ENCODE data around the gene CRTC1.
"Not testable (repeated sequence)": the region's sequence is repeated elsewhere in the genome, so short reads cannot be mapped to it uniquely, and the experiment has no call there.

CRTC1 gene

DNA sequence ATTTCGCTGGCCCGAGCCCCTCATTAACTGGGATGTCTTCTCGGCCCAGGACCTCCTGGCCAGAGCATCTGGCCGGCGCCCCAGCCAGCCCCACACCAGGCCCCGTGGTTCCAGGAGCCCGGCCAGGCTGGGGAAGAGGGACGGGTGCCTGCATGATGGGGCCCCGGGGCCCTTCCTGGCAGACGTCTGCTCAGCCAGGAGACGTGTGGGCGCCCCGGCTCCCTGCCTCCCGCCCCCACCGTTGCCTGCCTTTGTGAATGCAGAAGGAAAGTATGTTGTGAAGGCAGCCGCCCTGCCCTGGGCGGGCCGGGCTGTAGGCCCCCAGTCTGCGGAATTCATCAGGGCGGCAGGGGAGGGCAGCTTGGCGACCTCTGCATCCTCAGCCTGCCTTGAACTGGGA lies 112.1 kb downstream of the CRTC1 start:
- peaks cover 4% of the 10 kb centered on the region for H3K4me1 Mint-ChIP-seq (ENCODE audit: low read depth)
- H3K9me3 Mint-ChIP-seq: no peaks in the 10 kb centered on the region
- H3K27me3 Mint-ChIP-seq: peaks cover 61% of the 10 kb centered on the region
- no peak for DNase-seq
- H3K27ac Mint-ChIP-seq: no peak overlapping the region
- H3K36me3 Mint-ChIP-seq (ENCODE audit: low read depth): no peaks in the 10 kb centered on the region
- no peak overlapping the region for H3K4me3 Mint-ChIP-seq

DNA sequence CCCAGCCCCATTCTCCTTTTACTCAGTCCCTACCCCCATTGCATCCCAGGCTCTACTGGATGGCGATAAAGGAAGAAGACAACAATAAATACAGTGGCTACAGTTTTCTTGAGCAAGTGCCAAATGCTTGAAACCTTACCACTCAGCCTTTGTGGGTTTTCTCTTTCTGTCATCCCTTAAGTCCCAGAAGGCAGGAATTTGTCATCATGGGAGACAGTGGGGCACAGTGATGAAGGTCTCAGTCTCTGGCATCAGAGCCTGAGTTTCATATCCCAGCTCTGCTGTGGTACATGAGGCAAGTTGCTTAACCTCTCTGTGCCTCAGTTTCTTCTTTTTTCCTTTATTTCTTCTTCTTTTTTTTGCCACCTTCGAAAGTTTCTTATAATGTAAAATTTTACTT lies 112.8 kb downstream of the CRTC1 start:
- H3K9me3 Mint-ChIP-seq: no peaks in the 10 kb centered on the region
- DNase-seq: no peak
- peaks cover 2% of the 10 kb centered on the region for H3K4me1 Mint-ChIP-seq (ENCODE audit: low read depth)
- no peaks in the 10 kb centered on the region for H3K36me3 Mint-ChIP-seq (ENCODE audit: low read depth)
- H3K27me3 Mint-ChIP-seq: peaks cover 54% of the 10 kb centered on the region
- no peak overlapping the region for H3K27ac Mint-ChIP-seq
- no peak overlapping the region for H3K4me3 Mint-ChIP-seq

DNA sequence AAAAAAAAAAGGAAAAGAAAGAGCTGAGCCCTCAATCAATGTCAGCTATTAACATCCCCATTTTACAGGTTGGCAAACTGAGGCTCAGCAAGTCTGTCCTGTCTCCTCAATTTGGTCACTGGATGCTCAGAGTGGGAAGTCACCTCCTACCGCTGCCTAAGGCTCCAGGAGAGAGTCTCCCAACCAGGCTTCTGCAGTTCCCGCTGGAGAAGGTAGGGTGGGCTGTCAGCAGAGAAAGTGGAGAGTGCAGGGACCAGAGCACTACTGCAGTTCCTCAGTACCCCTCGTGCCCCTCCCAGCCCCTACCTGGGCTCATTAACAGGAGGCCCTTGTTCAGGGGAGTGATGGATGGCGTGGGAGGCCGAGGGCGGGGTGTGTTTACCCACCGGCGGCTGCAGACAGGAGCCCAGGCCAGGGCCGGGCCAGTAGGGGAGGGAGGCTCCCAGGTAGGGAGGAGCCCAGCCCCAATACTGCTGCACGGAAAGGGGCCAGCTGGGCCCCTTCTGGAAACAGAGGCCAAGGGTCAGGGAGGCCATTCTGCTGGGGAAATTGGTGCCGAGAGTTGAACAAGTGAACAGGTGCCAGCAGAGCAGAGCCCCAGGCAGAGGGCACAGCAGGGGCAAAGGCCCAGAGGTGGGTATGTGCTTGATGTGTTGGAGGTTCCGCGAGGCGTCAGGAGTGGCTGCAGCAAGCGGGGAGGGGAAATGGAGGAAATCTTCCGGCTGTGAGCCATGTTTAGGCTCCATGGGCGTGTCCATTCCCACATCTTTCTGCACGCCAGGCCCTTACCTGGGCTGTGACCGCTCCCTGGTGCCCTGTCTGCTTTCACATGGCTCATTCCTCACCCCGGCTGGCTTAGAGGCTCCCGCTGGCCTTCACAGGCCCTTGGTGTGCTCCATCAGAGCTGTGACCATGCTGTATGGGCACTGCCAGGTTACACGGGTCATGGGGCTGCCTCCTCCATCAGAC lies 115.2 kb downstream of the CRTC1 start:
- Mint-ChIP-seq H3K4me3 (no peak overlapping the region), H3K27ac (no peak overlapping the region), H3K4me1 (ENCODE audit: low read depth) (peaks cover 2% of the 10 kb centered on the region), H3K27me3 (peaks cover 42% of the 10 kb centered on the region), H3K36me3 (ENCODE audit: low read depth) (no peaks in the 10 kb centered on the region), H3K9me3 (no peaks in the 10 kb centered on the region)
- DNase-seq: no peak

DNA sequence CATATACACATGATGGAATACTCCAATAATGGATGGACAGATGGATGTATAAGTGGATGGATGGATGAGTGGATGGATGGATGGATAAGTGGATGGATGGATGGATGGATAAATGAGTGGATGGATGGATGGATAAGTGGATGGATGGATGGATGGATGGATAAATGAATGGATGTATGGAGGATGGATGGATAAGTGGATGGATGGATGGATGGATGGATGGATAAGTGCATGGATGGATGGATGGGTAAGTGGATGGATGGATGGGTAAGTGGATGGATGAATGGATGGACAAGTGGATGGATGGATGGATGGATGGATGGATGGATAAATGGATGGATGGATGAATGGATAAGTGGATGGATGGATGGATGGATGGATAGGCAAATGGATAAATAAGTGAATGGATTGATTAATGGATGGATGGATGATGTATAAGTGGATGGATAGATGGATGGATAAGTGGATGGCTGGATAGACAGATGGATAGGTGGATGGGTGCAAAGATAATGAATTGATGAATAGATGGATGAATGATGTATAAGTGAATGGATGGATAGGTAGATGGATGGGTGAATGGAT lies 116.0 kb downstream of the CRTC1 start:
- Mint-ChIP-seq H3K4me1 (ENCODE audit: low read depth) (peaks cover 2% of the 10 kb centered on the region), H3K4me3 (no peak overlapping the region), H3K36me3 (ENCODE audit: low read depth) (no peaks in the 10 kb centered on the region), H3K9me3 (no peaks in the 10 kb centered on the region), H3K27ac (no peak overlapping the region), H3K27me3 (peaks cover 40% of the 10 kb centered on the region)
- no peak for DNase-seq

DNA sequence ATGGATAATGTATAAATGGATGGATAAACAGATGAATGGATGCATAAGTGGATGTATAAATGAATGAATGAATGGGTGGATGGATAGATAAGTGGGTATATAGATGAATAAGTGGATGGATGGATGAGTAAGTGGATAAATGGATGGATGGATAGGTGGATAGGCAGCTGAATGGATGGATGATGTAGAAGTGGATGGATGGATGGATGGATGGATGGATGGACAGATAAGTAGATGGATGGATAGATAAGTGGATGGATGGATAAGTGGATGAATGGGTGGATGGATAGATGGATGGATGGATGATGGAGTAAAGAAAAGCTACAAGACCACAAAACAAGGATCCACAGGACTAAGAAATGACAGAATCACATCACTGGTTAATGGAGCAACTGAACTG lies 116.6 kb downstream of the CRTC1 start:
- Mint-ChIP-seq H3K9me3 (no peaks in the 10 kb centered on the region), H3K27me3 (peaks cover 34% of the 10 kb centered on the region), H3K27ac (no peak overlapping the region), H3K4me1 (ENCODE audit: low read depth) (peaks cover 2% of the 10 kb centered on the region), H3K4me3 (no peak overlapping the region), H3K36me3 (ENCODE audit: low read depth) (no peaks in the 10 kb centered on the region)
- no peak for DNase-seq

DNA sequence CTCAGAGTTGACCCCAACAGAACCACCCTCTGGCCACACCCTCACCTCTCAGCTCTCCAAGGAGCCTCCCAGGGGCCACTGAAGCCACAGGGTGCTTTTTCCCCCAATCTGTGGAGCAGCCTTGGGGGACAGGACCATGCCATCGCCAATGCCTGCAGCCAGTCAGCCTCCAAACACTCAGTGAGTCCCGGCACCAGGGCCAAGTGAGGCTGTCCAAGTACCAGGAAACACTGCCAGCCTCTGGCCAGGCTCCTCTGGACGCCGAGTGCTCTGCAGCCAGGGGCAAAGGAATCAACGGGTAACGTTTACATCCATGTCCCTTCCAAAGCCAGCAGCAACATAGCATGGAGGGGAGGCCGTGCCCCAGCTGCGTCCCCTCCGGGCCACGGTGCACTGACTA lies 117.2 kb downstream of the CRTC1 start:
- H3K4me3 Mint-ChIP-seq: no peak overlapping the region
- no peak for DNase-seq
- peaks cover 2% of the 10 kb centered on the region for H3K4me1 Mint-ChIP-seq (ENCODE audit: low read depth)
- peaks cover 31% of the 10 kb centered on the region for H3K27me3 Mint-ChIP-seq
- H3K27ac Mint-ChIP-seq: no peak overlapping the region
- no peaks in the 10 kb centered on the region for H3K9me3 Mint-ChIP-seq
- no peaks in the 10 kb centered on the region for H3K36me3 Mint-ChIP-seq (ENCODE audit: low read depth)

DNA sequence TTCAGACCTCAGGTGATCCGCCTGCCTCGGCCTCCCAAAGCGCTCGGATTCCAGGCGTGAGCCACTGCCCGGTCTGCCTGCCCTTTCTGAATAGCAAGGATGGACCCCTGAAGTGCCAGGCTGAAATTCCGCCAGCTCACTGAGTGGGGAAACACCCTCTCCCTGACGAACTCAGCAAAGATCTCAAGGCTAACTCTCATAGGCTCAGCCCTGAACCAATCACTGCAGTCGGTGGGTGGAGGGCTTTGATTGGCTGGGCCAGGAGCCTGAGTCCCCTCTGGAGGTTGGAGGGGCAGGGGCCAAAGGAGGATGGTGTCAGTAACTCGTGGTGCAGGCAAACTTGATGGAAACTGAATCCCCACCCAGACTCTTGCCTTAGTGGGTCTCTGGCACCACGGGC lies 118.9 kb downstream of the CRTC1 start:
- Mint-ChIP-seq H3K9me3 (no peaks in the 10 kb centered on the region), H3K4me1 (ENCODE audit: low read depth) (no peaks in the 10 kb centered on the region), H3K27ac (no peak overlapping the region), H3K36me3 (ENCODE audit: low read depth) (no peaks in the 10 kb centered on the region), H3K4me3 (no peak overlapping the region), H3K27me3 (peaks cover 17% of the 10 kb centered on the region)
- DNase-seq: no peak

DNA sequence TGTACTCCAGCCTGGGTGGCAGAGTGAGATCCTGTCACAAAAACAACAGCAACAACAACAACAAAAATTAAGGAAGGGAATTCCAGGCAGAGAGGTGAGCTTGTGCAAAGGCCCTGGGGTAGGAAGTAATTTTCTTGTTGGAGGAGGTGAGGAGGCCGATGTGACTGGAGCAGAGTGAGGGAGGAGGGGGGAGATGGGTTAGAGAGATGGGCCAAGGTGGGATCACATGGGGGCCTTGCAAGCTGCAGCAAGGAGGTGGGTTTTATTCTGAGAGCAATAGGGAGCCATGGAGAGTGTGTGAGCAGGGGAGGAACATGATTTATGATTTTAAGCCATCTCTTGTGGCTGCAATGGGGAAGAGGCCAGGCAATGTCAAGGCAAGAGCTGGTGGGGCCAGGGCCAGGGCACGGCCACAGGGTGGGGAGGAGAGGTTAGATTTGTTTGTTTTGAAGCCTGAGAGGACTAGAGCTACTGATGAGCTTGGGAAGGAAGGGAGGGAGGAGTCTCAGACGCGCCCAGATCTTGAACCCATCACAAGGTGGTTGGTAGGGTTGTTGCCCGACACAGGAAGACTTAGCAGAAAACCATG lies 120.2 kb downstream of the CRTC1 start:
- Mint-ChIP-seq H3K9me3 (no peaks in the 10 kb centered on the region), H3K4me3 (no peak overlapping the region), H3K27ac (no peak overlapping the region), H3K4me1 (ENCODE audit: low read depth) (no peaks in the 10 kb centered on the region), H3K36me3 (ENCODE audit: low read depth) (no peaks in the 10 kb centered on the region), H3K27me3 (peaks cover 12% of the 10 kb centered on the region)
- no peak for DNase-seq

DNA sequence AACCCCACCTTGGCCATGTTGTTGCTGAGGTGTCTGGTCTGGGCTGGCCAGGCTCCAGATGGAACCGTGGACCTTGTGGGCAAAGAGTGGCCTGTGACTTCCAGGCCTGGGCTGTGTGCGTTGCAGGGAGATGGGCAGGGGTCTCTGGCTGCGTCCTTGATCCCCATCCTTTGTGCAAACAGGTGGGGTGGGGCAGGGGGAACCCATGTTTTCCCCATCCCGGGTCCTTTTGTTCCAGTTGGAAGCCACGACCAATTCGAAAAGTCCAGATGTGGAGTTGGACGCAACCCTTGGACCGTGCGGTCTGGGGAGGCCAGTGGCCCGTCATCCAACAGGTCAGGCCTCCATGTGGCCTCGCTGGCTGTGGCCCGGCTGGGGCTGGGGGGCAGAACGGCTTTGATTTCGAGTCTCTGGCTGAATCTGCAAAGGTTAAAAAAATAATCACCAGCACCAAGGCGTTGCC lies 120.7 kb downstream of the CRTC1 start:
- H3K27me3 Mint-ChIP-seq: peaks cover 14% of the 10 kb centered on the region

DNA sequence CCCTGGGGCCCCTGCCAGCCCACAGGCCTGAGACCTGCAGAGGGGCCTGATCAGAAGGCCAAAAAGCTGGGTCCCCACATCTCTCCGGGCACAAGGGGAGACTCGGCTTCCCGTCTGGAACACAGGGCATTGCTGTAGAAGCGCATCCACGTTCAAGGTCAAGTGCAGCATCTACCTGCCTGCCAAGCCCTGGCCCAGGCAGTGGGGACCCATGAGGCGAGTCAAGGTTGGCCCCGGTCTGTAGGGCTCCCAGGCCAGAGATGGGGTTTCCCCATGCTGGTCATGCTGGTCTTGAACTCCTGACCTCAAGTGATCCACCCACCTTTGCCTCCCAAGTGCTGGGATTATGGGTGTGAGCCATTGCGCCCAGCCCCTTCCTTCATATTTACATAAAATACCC lies 121.2 kb downstream of the CRTC1 start:
- Mint-ChIP-seq H3K27ac (no peak overlapping the region), H3K9me3 (no peaks in the 10 kb centered on the region), H3K36me3 (ENCODE audit: low read depth) (no peaks in the 10 kb centered on the region), H3K27me3 (peaks cover 17% of the 10 kb centered on the region), H3K4me1 (ENCODE audit: low read depth) (peaks cover 3% of the 10 kb centered on the region), H3K4me3 (no peak overlapping the region)
- DNase-seq: no peak

More for the DNA sequence above, 120.7 kb downstream of the CRTC1 start:
- DNase-seq: no peak
- no peak overlapping the region for H3K27ac Mint-ChIP-seq
- no peaks in the 10 kb centered on the region for H3K36me3 Mint-ChIP-seq (ENCODE audit: low read depth)
- H3K4me3 Mint-ChIP-seq: no peak overlapping the region
- no peaks in the 10 kb centered on the region for H3K9me3 Mint-ChIP-seq
- H3K4me1 Mint-ChIP-seq (ENCODE audit: low read depth): no peaks in the 10 kb centered on the region

DNA sequence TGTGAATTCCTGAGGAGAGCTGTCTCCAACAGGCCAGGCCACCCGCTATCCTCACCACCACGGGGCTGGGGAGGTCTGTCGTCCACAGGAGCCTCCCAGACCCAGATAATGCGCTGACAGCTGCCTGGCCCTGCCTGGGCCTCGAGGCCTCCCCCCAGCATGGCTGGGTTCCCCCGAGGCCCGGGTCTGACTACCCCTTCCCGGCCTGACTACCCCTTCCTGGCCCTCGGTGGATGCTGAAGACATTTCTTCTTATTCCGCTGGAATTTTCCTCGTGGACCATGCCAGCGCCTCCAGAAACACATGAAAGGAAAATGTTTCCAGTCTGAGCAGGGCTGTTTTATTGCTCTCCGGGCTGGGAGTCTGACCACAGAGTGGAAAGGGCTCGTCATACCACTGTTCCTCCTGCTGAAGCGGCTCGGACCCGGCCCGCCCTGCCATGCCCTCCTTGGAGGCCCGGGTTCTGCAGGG lies 124.4 kb downstream of the CRTC1 start:
- peaks cover 19% of the 10 kb centered on the region for H3K27me3 Mint-ChIP-seq
- DNase-seq: no peak
- H3K27ac Mint-ChIP-seq: no peak overlapping the region
- H3K9me3 Mint-ChIP-seq: no peaks in the 10 kb centered on the region
- H3K4me1 Mint-ChIP-seq (ENCODE audit: low read depth): peaks cover 3% of the 10 kb centered on the region
- no peaks in the 10 kb centered on the region for H3K36me3 Mint-ChIP-seq (ENCODE audit: low read depth)
- H3K4me3 Mint-ChIP-seq: no peak overlapping the region

DNA sequence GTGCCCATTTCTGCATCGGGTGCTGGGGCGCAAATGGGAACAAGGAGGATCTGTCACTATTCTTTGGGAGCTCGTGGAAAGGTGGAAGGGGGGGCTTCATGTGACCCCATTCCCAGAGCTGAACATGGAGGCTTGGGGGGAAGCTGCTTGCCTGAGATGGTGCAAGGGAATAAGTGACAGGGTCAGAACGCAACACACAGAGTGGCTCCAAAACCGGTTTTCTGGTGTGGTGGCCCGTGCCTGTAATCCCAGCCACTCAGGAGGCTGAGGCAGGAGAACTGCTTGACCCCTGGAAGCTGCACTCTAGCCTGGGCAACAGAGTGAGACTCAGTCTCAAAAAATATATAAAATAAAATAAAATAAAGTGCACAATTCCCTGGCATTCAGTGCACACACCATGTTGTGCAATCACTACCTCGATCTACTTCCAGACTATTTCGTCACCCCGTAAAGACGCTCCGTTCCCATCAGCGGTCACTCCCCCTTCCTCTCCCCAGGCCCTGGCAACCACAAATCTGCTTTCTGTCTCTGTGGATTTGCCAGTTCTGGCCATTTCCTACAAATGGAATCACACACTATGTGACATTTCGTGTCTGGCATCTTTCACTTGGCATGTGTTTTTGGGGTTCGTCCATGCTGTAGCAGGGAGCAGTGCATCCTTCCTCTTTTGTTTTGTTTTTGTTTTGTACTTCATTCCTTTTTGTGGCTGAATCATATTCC lies 125.8 kb downstream of the CRTC1 start:
- DNase-seq: no peak
- Mint-ChIP-seq H3K27me3 (peaks cover 15% of the 10 kb centered on the region), H3K9me3 (no peaks in the 10 kb centered on the region), H3K4me1 (ENCODE audit: low read depth) (peaks cover 3% of the 10 kb centered on the region), H3K36me3 (ENCODE audit: low read depth) (no peaks in the 10 kb centered on the region), H3K27ac (no peak overlapping the region), H3K4me3 (no peak overlapping the region)

DNA sequence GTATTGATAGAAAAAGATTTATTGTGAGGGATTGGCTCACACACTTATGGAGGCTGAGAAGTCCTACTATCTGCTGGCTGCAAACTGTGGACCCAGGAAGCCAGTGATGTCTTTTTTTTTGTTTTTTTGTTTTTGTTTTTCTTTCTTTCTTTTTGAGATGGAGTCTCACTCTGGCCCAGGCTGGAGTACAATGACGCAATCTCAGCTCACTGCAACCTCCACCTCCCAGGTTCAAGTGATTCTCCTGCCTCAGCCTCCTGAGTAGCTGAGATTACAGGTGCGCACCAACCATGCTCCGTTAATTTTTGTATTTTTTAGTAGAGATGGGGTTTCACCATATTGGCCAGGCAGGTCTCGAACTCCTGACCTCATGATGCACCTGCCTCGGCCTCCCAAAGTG lies 128.2 kb downstream of the CRTC1 start:
- not testable (repeated sequence) for DNase-seq; H3K27ac Mint-ChIP-seq; H3K4me1 Mint-ChIP-seq (ENCODE audit: low read depth); H3K9me3 Mint-ChIP-seq; H3K4me3 Mint-ChIP-seq; H3K36me3 Mint-ChIP-seq (ENCODE audit: low read depth)
- H3K27me3 Mint-ChIP-seq: peaks cover 17% of the 10 kb centered on the region

DNA sequence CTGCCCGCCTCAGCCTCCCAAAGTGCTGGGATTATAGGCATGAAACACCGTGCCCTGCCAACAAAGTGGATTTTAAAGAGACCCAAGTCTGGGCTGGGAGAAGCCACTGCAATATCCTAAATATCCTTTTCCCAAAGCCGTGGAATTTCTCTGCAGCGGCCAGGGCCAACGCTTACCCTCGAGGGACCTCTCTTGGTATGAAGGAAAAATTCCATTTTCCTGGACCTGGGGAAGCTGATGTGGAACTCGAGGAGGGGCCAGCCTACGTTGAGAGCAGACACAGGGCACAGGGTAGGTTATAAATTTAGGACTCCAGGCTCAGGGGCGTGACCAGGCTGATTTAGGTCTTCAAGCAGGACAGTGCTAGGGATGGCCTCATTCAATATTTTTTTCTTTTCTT lies 130.6 kb downstream of the CRTC1 start:
- Mint-ChIP-seq H3K36me3 (ENCODE audit: low read depth) (no peaks in the 10 kb centered on the region), H3K9me3 (no peaks in the 10 kb centered on the region), H3K27me3 (peaks cover 15% of the 10 kb centered on the region), H3K27ac (no peak overlapping the region), H3K4me1 (ENCODE audit: low read depth) (peaks cover 3% of the 10 kb centered on the region), H3K4me3 (no peak overlapping the region)
- DNase-seq: no peak
